GM12878 (cell line): ENCODE data around the gene THAP7.

Source experiments
- CHD2 ChIP-seq: IDR thresholded peaks from 2 replicates; pipeline ENCODE4 v1.6.1; 2011; ENCODE audit warnings: low read depth, low read length, improper control_type of control experiment, borderline replicate concordance
- CTCF ChIP-seq, 3 experiments: IDR thresholded peaks in 2 of 3; conservative IDR thresholded peaks in 1 of 3; 2 replicates each; pipeline ENCODE4 v1.5.1; 2011; ENCODE audit warnings: low read depth in 3 of 3, low read length in 3 of 3, mild to moderate bottlenecking in 3 of 3, control low read depth in 2 of 3, moderate library complexity in 2 of 3, inconsistent platforms in 1 of 3, mixed read lengths in 1 of 3; ENCODE audit not compliant: control insufficient read depth in 2 of 3, insufficient read depth in 1 of 3; ENCODE audit errors: extremely low read depth in 1 of 3
- EZH2 ChIP-seq: IDR thresholded peaks from 2 replicates; pipeline ENCODE4 v1.6.1; 2012; ENCODE audit warnings: low read depth, mild to moderate bottlenecking, control low read depth, inconsistent platforms, low read length, borderline replicate concordance; ENCODE audit not compliant: control insufficient read depth
- GABPA ChIP-seq: IDR thresholded peaks from 2 replicates; pipeline ENCODE4 v1.6.1; 2014; ENCODE audit warnings: antibody characterized with exemption, low read depth, mild to moderate bottlenecking, inconsistent platforms
- MYC ChIP-seq: IDR thresholded peaks from 2 replicates; pipeline ENCODE4 v1.6.1; 2011; ENCODE audit warnings: mild to moderate bottlenecking, low read length, moderate library complexity, inconsistent platforms; ENCODE audit not compliant: insufficient read depth, insufficient replicate concordance, insufficient read length, severe bottlenecking
- POLR2AphosphoS5 ChIP-seq: IDR thresholded peaks from 2 replicates; pipeline ENCODE4 v1.6.1; 2011; ENCODE audit warnings: mild to moderate bottlenecking, low read length, inconsistent platforms
- SP1 ChIP-seq: IDR thresholded peaks from one replicate; pipeline ENCODE4 v1.6.1; 2011; ENCODE audit warnings: low read depth, low read length
- USF2 ChIP-seq: IDR thresholded peaks from 2 replicates; pipeline ENCODE4 v1.6.1; 2011; ENCODE audit warnings: low read depth, low read length, improper control_type of control experiment, borderline replicate concordance

DNA sequence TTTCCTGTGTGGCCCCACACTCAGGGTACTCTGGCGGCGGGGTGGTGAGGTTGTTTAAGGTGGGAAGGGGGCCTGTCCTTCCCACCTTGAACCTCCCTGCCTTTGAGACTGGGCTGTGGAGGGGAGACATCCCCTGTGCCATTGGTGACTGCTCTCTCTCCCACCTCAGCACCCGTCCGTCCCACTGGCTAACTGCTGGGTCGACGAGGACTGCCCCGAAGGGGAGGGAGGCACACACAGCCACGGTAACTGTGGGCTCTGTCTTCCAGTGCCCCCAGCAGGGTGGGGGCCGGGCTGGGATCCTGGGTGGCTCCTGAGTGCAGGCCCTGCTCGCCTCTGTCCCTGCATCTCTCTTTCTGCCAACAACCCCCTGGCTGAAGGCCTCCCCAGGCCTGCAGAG, 20.6 kb upstream of the THAP7 start:
- no peak for TF ChIP-seq CTCF (IDR thresholded peaks at IDR 0.05 in 2 of 3, conservative IDR thresholded peaks at IDR 0.05 in 1 of 3; ENCODE audit: control insufficient read depth in 2 of 3, extremely low read depth in 1 of 3, insufficient read depth in 1 of 3, low read depth in 3 of 3, low read length in 3 of 3)
- TF ChIP-seq SP1: no peak
- TF ChIP-seq EZH2: no peak
- no peak for TF ChIP-seq POLR2AphosphoS5
- no peak for TF ChIP-seq GABPA
- TF ChIP-seq MYC: no peak
- TF ChIP-seq CHD2: no peak
- no peak for TF ChIP-seq USF2
